Heart left ventricle (tissue), 13 donors: Measurements from ENCODE around the gene IRF5.

Experiments used
- CTCF ChIP-seq, 12 donors: fragments of 200-600 bp; sonication (generic) in 4 of 12; IDR thresholded peaks; one replicate each; pipeline versions ENCODE4 v1.5.0 to v1.8.0; 2018 to 2022; ENCODE audit warnings: antibody characterized with exemption in 12 of 12, mild to moderate bottlenecking in 5 of 12
- POLR2A ChIP-seq, 2 donors: fragments of 450-650 bp; IDR thresholded peaks; one replicate each; pipeline ENCODE4 v1.6.1; 2017; ENCODE audit warnings: antibody characterized with exemption in 2 of 2, mild to moderate bottlenecking in 2 of 2, moderate library complexity in 2 of 2
- donor health status: ischemic (EF 13 %, LVEDD 7.1; RV severe dilation, severe dysfunction).
- donor health status: DM: no; HTN: yes; CAD: no.
- donor health status: DM: no; HTN: no; CAD: no.
- donor health status: ischemic (EF 25% LVEDD 6.9; RV normal size, moderate dysfunction).
- donor health status: ischemic (EF 25% LVEDD 5.7; RV mildly dilated, moderate dysfunction).
- donor health status: ischemic (EF 35%, LVEDD 5.7; RV mildly dilated, moderate dysfunction).
- donor health status: nonischemic (EF 11% LVEDD 7.7; RV severe dilation, severe dysfunction).
- donor health status: DM: yes; HTN: yes; CAD: no.
- donor health status: PGD.
- donor health status: ischemic (EF 29% LVEDD 5.4; RV normal size, mild dysfunction).
- donor health status: nonischemic (EF 23%, LVEDD 6.1; RV moderate dilation, normal function).

- TF ChIP-seq CTCF (IDR thresholded peaks at IDR 0.05) (no peak), POLR2A (IDR thresholded peaks at IDR 0.05) (no peak)
Observed at GRCh38 chr7:128948312-128948973, 10.7 kb downstream of the IRF5 start.
